ENCODE data around the gene PLEKHA6. TPM values are rescaled to one million over a fixed set of nuclear protein-coding genes. Genes with fewer than 3 reads are reported as not detected.

Gene PLEKHA6
- total and polyA plus RNA-seq, 2 experiments from 2014 or later, result 2.8 to 6.2 TPM

DNA sequence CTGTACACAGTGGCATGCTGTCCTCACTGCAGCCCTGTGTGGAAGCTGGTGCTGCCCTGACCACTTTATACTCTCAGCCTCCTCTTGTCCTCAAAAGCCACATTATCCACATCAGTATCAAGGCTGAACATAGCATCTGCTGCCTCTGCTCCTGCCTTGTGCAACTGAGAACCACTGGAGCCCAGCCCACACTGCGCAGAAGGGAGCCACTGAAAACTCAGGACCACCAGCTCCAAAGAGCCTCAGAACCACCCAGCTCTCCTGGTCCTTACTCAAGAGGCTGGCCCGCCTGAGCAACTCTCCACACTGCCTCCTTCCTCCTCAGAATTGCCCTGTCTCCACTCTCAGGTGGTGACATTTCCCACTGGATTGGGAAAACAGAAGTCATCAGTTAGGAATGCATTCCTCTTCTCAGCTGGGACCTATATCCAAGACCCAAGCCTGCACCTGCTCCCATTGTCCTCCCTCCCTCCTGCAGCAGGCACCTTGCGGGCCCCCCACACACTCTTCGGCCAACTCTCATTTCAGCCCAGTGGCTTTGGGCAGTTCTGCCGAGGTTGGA lies 156.4 kb downstream of the PLEKHA6 start (continued):
- TF ChIP-seq EZH2 (IDR thresholded peaks at IDR 0.05; ENCODE audit: low read depth, unreplicated experiment) (no peak), CTCF (conservative IDR thresholded peaks at IDR 0.05; ENCODE audit: low read depth in 2 of 2) (no peak), ZNF331 (CRISPR knock-in tag; IDR thresholded peaks at IDR 0.05; ENCODE audit: low read depth) (no peak), EZH2phosphoT487 (IDR thresholded peaks at IDR 0.05; ENCODE audit: unreplicated experiment) (no peak), CREB1 (CRISPR knock-in tag; IDR thresholded peaks at IDR 0.05; ENCODE audit: low read depth) (no peak), ZNF114 (CRISPR knock-in tag; IDR thresholded peaks at IDR 0.05) (no peak), STAT1 (IDR thresholded peaks at IDR 0.05; ENCODE audit: unreplicated experiment) (no peak), ETS1 (IDR thresholded peaks at IDR 0.05) (no peak), JUNB (IDR thresholded peaks at IDR 0.05; ENCODE audit: unreplicated experiment) (no peak)

GRCh38 chr1:204202481-204202880 lies 157.2 kb downstream of the PLEKHA6 start:
- Histone ChIP-seq H3K79me2 (replicated peaks; ENCODE audit: insufficient read depth) (no peaks in the 10 kb centered on the region), H4K20me1 (replicated peaks; ENCODE audit: insufficient read depth) (no peaks in the 10 kb centered on the region; the same call in none of the 2 replicates), H3K4me3 (no peak overlapping the region), H3K9me2 (ENCODE audit: insufficient read depth) (no peaks in the 10 kb centered on the region), H2AFZ (no peak overlapping the region), H3K4me1 (ENCODE audit: insufficient read depth) (no peaks in the 10 kb centered on the region), H3F3A (replicated peaks; ENCODE audit: low read depth) (peaks cover 5% of the 10 kb centered on the region; the same call in 1 of the 2 replicates), H3K36me3 (ENCODE audit: insufficient read depth) (no peaks in the 10 kb centered on the region), H3K4me2 (no peak overlapping the region), H3K27me3 (ENCODE audit: insufficient read depth) (no peaks in the 10 kb centered on the region), H3K27ac (ENCODE audit: low read depth) (no peak overlapping the region)
- H3K27ac Mint-ChIP-seq, result no peak overlapping the region
- DNase-seq (ENCODE audit: low spot score) (no peak), ATAC-seq (no peak)
- peaks cover 13% of the 10 kb centered on the region for H3K4me1 Mint-ChIP-seq
- H3K36me3 Mint-ChIP-seq (ENCODE audit: low read depth), result no peaks in the 10 kb centered on the region
- no peak overlapping the region for H3K4me3 Mint-ChIP-seq
- peaks cover 5% of the 10 kb centered on the region for H3K27me3 Mint-ChIP-seq (ENCODE audit: insufficient read depth, low read depth, poor library complexity)
- no peaks in the 10 kb centered on the region for H3K9me3 Mint-ChIP-seq
- no peak for TF ChIP-seq ETS1 (IDR thresholded peaks at IDR 0.05)
- no peak for TF ChIP-seq EZH2phosphoT487 (IDR thresholded peaks at IDR 0.05; ENCODE audit: unreplicated experiment)
- no peak for TF ChIP-seq ZNF114 (CRISPR knock-in tag; IDR thresholded peaks at IDR 0.05)
- no peak for TF ChIP-seq ZNF331 (CRISPR knock-in tag; IDR thresholded peaks at IDR 0.05; ENCODE audit: low read depth)
- TF ChIP-seq POLR2AphosphoS5 (IDR thresholded peaks at IDR 0.05; ENCODE audit: low read depth), result no peak
- TF ChIP-seq EZH2 (IDR thresholded peaks at IDR 0.05; ENCODE audit: low read depth, unreplicated experiment), result no peak
- TF ChIP-seq, protein P1, sequence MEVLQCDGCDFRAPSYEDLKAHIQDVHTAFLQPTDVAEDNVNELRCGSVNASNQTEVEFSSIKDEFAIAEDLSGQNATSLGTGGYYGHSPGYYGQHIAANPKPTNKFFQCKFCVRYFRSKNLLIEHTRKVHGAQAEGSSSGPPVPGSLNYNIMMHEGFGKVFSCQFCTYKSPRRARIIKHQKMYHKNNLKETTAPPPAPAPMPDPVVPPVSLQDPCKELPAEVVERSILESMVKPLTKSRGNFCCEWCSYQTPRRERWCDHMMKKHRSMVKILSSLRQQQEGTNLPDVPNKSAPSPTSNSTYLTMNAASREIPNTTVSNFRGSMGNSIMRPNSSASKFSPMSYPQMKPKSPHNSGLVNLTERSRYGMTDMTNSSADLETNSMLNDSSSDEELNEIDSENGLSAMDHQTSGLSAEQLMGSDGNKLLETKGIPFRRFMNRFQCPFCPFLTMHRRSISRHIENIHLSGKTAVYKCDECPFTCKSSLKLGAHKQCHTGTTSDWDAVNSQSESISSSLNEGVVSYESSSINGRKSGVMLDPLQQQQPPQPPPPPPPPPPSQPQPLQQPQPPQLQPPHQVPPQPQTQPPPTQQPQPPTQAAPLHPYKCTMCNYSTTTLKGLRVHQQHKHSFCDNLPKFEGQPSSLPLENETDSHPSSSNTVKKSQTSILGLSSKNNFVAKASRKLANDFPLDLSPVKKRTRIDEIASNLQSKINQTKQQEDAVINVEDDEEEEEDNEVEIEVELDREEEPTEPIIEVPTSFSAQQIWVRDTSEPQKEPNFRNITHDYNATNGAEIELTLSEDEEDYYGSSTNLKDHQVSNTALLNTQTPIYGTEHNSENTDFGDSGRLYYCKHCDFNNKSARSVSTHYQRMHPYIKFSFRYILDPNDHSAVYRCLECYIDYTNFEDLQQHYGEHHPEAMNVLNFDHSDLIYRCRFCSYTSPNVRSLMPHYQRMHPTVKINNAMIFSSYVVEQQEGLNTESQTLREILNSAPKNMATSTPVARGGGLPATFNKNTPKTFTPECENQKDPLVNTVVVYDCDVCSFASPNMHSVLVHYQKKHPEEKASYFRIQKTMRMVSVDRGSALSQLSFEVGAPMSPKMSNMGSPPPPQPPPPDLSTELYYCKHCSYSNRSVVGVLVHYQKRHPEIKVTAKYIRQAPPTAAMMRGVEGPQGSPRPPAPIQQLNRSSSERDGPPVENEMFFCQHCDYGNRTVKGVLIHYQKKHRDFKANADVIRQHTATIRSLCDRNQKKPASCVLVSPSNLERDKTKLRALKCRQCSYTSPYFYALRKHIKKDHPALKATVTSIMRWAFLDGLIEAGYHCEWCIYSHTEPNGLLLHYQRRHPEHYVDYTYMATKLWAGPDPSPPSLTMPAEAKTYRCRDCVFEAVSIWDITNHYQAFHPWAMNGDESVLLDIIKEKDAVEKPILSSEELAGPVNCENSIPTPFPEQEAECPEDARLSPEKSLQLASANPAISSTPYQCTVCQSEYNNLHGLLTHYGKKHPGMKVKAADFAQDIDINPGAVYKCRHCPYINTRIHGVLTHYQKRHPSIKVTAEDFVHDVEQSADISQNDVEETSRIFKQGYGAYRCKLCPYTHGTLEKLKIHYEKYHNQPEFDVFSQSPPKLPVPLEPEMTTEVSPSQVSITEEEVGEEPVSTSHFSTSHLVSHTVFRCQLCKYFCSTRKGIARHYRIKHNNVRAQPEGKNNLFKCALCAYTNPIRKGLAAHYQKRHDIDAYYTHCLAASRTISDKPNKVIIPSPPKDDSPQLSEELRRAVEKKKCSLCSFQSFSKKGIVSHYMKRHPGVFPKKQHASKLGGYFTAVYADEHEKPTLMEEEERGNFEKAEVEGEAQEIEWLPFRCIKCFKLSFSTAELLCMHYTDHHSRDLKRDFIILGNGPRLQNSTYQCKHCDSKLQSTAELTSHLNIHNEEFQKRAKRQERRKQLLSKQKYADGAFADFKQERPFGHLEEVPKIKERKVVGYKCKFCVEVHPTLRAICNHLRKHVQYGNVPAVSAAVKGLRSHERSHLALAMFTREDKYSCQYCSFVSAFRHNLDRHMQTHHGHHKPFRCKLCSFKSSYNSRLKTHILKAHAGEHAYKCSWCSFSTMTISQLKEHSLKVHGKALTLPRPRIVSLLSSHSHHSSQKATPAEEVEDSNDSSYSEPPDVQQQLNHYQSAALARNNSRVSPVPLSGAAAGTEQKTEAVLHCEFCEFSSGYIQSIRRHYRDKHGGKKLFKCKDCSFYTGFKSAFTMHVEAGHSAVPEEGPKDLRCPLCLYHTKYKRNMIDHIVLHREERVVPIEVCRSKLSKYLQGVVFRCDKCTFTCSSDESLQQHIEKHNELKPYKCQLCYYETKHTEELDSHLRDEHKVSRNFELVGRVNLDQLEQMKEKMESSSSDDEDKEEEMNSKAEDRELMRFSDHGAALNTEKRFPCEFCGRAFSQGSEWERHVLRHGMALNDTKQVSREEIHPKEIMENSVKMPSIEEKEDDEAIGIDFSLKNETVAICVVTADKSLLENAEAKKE (CRISPR knock-in tag; IDR thresholded peaks at IDR 0.05), result no peak
- no peak for TF ChIP-seq NANOG (IDR thresholded peaks at IDR 0.05; ENCODE audit: borderline replicate concordance)
- TF ChIP-seq STAT1 (IDR thresholded peaks at IDR 0.05; ENCODE audit: unreplicated experiment), result no peak
- no peak for TF ChIP-seq JUNB (IDR thresholded peaks at IDR 0.05; ENCODE audit: unreplicated experiment)

All from GM23338 (cell line).